HG02970 (cell line): ENCODE data around the gene KLHL26.
"Not testable (repeated sequence)": the region's sequence is repeated elsewhere in the genome, so short reads cannot be mapped to it uniquely, and the experiment has no call there.

Source experiments
- ATAC-seq: cut with Tn5 transposase; IDR thresholded peaks from one replicate; pipeline ENCODE4 v1.9.1; 2021; ENCODE audit warnings: mild to moderate bottlenecking, moderate library complexity, moderate number of reproducible peaks; ENCODE audit not compliant: unreplicated experiment, low FRiP score

Gene KLHL26

DNA sequence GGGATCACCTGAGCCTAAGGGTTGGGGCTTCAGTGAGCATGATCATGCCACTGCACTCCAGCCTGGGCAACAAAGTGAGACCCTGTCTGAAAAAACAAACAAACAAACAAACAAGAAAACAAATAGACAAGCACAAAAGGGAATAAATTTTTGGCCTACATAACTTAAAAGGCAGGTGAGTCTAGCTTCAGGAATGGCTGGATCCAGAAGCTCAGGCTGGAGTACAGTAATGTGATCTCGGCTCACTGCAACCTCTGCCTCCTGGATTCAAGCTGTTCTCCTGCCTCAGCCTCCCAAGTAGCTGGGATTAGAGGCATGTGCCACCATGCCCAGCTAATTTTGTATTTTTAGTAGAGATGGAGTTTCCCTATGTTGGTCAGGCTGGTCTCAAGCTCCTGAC is 43.3 kb downstream of the KLHL26 start:
- not testable (repeated sequence) for ATAC-seq

DNA sequence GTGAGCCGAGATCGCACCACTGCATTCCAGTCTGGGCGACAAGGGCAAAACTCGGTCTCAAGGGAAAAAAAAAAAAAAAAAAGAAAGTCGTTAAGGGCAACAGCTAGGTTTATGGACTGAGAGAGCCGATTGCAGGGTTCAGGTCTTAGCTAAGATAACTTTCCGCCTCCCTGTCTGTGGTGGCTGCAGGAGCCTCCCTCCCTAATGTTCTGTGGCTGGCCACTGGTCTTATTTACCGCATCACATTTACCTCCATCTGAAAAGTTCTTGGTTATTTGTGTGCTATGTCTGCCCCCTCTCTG is 45.9 kb downstream of the KLHL26 start:
- ATAC-seq, result no peak

DNA sequence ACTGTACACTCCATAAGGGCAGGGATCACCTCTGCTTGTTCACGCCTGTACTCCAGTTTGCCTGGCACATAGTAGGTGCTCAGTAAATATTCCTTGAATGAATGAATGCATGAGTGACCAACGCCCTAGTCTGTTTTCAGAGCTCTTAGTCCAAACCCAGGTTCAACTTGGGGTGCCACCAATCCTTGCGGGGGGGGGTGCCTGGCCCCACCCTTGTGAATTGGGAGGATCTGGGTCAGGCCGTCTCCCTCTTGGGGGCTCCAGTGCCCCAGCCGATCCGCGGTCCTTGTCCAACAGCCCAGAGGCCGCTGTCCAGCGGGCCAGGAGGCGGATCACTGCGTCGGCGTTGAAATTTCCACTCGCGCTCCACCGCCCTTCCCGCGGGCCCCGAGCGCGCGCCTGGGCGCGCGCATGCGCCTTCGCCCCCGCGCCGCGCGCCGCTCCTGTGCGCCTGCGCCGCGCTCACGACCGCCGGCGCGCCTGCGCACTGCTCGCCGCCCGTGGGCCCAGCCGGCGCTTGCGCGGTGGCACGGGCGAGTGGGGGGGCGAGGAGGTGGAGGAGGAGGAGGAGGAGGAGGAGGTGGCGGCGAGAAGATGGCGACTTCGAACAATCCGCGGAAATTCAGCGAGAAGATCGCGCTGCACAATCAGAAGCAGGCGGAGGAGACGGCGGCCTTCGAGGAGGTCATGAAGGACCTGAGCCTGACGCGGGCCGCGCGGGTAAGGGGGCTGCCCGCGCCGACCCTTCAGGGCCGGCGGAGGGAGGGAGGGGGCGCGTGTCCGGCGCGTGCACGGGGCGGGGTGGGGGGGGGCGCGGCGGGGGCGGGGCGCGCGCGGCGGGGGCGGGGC is 46.5 kb downstream of the KLHL26 start, which contains the start of gene CRTC1:
CRTC1 (plus strand) TSS at position 572 of the 849 bp plus-strand sequence; CDS start at position 595, 23 bp downstream.
- peak; percentile 77 for ATAC-seq

- ATAC-seq, result no peak
Observed at GRCh38 chr19:18683958-18684641, 47.3 kb downstream of the KLHL26 start.

- ATAC-seq, result no peak
Observed at GRCh38 chr19:18684642-18684993, 47.8 kb downstream of the KLHL26 start.

- ATAC-seq, result no peak
Observed at GRCh38 chr19:18685597-18686190, 48.9 kb downstream of the KLHL26 start.

DNA sequence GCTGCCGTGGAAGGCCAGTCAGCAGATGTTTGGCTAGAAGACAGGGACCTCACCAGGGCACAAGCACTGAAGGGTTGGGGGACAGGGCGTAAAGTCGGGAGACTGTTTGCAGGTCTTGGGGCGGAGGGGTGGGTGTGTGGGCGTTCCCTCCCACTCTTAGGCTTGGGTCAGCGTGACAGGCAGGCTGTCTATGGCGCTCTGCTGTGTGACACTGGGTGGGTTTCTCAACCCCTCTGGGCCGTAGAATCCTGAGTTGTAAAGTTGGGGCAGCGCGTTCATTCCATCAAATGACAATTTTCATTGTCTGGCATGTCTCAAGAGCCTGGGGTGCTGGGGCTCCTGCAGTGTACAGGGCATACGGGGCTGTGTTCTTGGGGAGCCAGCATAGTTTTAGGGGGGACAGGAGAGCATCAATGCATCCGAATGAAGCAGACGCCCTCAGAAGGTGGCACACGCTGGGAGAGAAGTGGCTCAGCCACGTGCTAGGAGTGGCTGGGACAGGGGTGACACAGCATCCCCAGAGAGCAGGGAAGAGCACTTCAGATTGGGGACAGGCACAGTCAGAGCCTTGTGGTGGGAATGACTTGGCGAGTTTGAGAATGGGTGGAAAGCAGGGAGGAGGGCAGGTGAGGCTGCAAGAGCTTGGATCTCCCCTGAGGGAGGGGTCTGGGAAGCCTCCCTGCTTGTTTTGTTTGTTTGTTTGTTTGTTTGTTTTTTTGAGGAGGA is 51.1 kb downstream of the KLHL26 start:
- ATAC-seq, result no peak

DNA sequence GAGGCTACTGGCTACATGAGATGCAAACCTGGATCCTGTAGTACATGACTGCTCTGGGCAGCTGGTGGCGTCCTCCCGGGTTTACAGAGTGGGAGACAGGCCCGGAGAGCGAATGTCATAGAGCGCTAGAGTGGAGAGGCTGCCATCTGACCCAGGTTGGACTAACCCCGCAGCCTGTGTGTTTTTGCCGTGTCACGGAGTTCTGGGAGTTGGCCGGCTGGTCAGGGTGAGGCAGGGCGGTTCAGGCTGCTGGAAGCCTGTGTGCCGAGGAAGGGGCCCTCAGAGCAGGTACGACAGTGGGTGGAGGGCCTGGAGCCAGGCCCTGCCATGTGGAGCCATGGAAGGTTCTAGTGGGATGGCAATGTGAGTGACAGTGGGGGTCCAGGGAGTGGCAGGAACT is 59.2 kb downstream of the KLHL26 start:
- no peak for ATAC-seq

DNA sequence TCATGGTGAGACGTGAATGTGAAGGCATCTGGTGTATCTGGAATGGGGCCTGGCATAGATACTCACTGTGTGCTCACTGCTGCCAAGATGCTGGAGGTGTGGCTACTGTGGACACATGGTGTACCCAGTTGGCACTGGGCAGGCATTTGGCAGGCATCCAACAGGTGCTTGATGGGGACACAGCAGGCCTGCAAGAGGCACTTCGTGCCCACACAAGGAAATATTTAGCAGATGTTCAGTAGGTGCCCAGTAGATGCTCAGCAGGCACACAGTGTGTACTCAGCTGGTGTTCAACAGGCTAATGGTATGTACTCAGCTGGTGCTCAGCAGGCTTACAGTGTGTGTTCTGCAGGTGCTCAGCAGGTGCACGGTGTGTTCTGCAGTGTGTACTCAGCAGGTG is 60.9 kb downstream of the KLHL26 start:
- no peak for ATAC-seq

GRCh38 chr19:18698321-18699167 is 61.7 kb downstream of the KLHL26 start:
- ATAC-seq, result no peak

GRCh38 chr19:18699403-18700054 is 62.7 kb downstream of the KLHL26 start:
- no peak for ATAC-seq

GRCh38 chr19:18700501-18701249 is 63.8 kb downstream of the KLHL26 start:
- ATAC-seq, result no peak

GRCh38 chr19:18701250-18701608 is 64.4 kb downstream of the KLHL26 start:
- no peak for ATAC-seq

- no peak for ATAC-seq
Observed at GRCh38 chr19:18704054-18704453, 67.2 kb downstream of the KLHL26 start.

- ATAC-seq, result no peak
Observed at GRCh38 chr19:18704971-18705370, 68.1 kb downstream of the KLHL26 start.

- ATAC-seq, result no peak
Observed at GRCh38 chr19:18708452-18709231, 71.8 kb downstream of the KLHL26 start.

DNA sequence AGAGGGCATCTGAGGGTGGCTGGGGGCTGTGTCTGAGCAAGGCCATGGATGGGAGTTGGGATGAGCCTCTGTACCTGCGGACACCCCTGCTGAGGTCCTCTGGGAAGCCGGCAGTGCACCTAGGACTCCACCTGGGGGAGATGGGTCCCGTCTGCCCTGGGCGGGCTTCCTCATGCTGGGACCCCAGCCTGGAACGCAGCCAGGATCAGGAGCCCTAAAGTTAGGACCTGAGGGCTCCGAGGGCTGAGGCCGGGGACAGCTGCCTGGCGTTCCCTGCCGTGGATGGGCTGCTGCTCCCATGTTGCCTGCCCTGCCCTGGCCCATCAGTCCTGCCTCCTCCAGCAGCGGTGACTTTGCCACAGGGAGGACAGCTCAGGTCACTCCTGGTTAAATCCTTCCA is 72.7 kb downstream of the KLHL26 start:
- ATAC-seq, result no peak

DNA sequence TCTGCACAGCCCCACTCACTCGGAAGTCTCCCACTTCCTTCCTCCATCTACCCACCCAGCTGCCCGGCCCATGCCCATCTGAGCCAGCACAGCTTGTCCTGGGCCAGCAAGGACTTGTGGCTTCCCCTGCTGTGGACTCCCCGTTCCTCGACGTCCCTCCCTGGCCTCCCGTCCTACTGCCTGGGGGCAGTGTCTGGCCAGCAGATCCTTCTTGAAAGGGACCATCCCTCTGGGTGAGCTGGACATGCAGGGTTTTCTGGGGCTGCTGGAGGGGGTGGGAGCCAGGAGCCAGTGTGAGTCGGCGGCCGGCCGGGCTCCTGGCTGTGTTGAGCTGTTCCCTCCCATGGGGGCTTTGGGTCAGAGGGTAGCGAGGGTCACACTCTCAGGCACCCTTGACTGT is 73.4 kb downstream of the KLHL26 start:
- no peak for ATAC-seq
